Lung microvascular endothelial cell (primary cell): ENCODE data around the gene AHI1. TPM values are rescaled to one million over a fixed set of nuclear protein-coding genes. Genes with fewer than 3 reads are reported as not detected.

Experiments
- DNase-seq, 2 donors: peaks; one replicate each; pipeline versions ENCODE4 v3.0.0 to v3.0.0-alpha.2; 2010; ENCODE audit warnings: low read depth in 2 of 2
- total RNA-seq: library from RNA; depleted of rRNA; stranded (reverse); fragments of >200 nt; gene quantifications from 2 replicates; pipeline ENCODE4 v1.2.1, GENCODE V29; 2014

AHI1 gene
- total RNA-seq, 1 donor from 2014 or later = 7.9 TPM

DNA sequence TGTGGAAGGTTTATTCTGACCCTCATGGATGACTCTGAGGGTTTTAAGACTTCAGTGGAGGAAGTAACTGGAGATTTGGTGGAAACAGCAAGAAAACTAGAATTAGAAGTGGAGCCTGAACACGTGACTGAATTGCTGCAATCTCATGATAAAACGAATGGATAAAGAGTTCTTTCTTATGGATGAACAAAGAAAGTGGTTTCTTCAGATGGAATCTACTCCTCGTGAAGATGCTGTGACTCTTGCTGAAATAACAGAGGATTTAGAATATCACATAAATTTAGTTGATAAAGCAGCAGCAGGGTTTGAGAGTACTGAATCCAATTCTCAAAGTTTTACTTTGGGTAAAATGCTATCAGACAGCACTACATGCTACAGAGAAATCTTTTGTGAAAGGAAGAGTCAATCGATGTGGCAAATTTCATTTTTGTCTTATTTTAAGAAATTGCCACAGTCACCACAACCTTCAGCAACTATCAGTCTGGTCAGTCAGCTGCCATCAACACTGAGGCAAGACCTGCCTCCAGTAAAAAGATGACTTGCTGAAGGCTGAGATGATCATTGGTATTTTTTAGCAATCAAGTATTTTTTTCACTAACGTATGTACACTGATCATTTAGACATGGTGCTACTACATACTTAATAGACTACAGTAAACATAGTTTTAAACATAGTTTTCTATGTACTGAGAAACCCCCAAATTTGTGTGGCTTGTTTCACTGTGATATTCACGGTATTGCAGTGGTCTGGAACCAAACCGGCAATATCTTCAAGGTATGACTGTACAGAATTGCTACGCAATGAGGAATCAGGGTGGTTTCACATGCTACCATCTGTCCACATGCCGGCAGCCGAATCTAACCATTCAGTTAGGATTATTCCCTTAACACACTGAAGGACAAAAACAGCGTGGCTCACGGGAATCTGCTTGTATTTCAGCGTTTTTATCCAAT, 167.4 kb downstream of the AHI1 start:
- DNase-seq = no peak

GRCh38 chr6:135328136-135328535, 169.4 kb downstream of the AHI1 start:
- no peak for DNase-seq

DNA sequence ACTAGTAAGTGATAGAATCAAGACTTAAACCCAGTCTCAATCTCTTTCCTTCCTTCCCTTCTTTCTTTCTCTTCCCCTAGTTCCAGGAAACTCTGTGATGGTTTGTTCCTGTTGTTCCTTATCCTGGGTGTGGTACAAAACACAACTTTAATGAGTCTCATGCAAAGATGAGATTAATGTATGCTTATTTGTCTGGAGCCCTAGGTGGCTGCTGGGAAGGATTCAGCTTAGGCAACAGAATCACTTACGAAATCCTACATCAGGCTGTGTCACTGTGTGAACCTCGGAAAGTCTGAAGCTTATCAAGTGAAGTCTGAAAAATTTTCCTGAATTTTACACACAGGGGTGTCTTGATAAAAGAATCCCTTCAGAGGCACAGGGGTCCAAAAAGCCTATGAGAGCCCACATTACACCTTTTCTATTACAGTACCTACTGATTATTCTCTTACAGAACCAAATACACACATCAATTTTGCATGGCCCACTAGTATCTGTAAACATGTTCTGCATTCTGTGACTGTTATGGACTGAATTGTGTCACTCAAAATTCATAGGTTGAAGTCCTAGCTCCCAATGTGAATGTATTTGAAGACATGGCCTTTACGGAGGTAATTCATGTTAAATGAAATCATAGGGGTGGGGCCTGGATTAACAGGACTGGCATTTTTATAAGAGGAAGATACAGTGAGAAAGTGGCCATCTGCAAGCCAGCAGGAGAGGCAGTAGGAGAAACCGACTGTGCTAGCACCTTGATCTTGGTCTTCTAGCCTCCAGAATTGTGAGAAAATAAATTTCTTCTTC, 171.7 kb downstream of the AHI1 start:
- DNase-seq = no peak

DNA sequence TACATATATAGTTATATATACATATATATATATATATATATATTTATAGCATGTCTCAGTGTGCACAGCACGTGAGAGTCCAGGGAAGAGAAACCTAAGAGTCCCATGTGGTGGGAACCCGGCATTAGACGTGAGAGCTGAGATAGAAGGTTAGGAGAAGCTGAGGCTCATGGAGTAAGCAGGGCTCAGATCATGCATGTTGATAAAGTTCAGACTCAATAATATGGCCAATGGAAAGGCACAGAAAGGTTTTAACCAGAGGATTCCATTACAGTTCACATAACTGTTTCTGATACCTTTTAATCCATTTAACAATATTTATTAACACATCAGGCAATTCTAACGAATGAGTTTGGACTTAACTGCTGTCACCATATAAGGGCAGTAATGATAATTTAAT, 173.0 kb downstream of the AHI1 start:
- no peak for DNase-seq

GRCh38 chr6:135323979-135324378, 173.6 kb downstream of the AHI1 start:
- no peak for DNase-seq

DNA sequence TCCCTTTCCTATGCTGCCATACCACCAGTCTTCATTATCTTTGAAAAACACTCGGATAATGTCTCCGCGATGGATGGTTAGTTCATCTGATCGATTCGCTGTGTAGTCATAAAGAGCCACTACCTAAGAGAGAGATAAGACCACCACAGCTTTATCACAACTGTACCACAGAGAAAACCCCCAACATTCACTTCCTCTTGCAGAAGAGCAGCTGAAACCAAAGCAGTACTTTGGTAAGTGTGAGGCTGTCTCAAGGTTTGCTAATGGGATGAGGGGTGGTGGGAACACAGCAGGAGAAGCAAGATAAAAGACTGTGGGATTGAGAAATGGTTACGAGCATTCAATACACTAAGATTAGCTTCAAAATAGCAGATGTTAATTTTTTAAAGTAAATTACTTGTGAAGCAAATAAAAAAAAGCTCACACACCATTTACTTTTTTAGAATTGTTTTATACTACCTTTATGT, 174.3 kb downstream of the AHI1 start:
- DNase-seq = no peak

DNA sequence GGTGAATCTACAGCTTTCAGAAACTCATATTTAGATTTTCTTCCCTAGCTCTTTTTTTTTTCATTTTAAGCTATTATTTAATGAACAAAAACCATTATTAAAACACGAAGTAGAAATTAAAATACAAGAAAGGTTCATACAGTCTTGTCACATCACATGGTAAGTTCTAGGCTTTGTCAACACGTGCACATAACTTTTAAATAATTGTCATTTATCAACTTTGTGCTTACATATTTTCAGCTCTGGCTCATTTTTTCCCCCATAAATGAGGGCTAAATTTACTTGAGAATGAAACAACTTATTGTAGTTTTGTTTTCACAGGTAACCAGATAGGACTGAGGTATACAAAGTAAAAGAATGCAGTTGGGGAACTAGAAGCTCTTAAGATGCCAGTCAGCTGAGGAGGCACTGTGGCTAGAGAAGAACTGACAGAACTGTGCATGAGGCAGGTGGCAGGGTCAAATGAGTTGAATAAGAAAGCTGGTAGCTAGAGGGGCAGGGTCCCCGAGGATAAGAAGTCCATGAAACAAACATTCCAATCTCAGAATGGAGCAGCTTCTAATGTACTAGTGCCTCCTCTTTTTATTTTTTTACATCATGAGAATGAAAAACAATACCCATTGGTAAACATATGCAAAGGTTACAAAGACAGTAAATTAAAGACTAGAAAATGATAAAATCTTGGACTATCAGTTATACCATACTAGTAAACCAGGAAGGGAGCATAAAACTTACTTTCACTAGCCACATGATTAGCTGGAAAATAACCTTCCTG, 174.9 kb downstream of the AHI1 start:
- no peak for DNase-seq

- no peak for DNase-seq
Observed at GRCh38 chr6:135320721-135321621, 176.6 kb downstream of the AHI1 start.

GRCh38 chr6:135319819-135320218, 177.7 kb downstream of the AHI1 start:
- no peak for DNase-seq

DNA sequence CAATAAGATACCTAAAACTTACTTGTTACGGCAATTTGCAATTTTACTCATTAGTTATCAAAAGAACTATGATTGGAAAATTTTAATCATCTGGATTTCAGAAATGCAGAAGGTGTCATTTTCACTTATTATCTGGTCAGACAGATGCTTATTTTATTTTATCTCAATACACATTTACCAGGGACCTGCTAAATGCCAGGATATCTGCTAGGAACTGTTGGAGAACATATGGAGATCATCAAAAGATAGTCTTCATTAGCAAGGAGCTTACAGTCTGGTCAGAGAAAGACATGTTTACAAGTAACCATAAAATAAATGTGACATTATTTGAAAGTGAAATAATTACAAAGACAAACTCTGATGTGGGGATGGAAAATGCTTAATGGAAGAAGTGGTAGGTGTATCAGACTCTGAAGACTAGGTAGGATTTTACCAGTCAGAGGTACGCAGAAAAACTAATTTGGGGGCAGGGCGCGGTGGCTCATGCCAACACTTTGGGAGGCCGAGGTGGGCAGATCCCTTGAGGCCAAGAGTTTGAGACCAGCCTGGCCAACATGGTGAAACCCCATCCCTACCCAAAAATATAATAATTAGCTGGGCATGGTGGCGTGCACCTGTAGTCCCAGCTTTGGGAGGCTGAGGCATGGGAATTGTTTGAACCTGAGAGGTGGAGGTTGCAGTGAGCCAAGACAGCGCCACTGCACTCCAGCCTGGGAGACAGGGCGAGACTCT, 178.6 kb downstream of the AHI1 start:
- DNase-seq = no peak

DNA sequence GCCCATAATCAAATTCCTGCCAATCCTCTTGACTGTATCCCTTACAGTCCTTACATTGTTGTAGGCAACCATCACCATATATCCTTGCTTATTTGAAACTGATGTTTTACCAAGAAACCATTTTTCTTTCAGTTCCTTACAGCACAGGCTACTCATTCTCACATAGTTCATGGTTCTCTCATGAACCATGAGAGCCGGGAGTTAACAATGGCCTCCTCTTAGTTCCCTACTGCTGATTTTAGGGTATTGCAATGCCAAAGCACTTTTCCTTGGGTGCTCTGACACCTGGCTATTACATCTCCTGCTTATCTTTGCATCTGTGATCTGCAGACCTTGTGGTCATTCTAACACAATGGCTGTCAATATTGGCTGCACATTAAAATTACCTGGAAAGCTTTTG, 183.0 kb downstream of the AHI1 start:
- DNase-seq = no peak

GRCh38 chr6:135311446-135312200, 185.9 kb downstream of the AHI1 start:
- no peak for DNase-seq

GRCh38 chr6:135310291-135310690, 187.2 kb downstream of the AHI1 start:
- DNase-seq = no peak

DNA sequence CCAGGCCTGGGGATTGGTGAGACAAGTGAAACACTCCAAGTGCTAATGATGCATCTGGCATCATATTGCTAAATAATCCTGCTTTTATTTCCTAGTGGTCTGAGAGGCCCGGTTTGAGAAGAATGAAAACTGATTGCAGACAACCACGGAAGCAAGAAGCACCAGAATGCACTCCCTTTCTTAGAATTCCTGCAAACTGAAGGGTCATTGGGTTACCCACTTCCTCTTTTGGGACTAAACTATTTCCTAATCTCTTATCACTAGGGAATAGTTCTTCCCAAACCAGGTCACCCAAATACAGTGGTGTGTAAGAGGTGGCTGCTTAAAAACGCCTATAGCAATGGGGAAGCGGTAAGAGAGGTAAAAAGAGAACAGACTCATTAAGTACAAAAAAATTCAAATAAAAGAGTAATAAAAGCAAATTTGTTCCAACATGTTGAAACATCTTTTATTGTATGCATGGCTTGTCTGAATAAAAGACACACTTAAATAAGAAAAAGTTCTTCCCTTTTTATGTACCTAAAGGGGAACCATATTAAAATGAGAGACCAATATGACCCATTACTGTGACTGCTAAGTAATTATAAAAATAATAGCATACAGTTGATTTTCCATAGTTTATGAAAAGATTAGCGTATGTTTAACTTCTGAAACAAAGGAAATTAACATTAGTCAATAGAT, 190.7 kb downstream of the AHI1 start:
- DNase-seq = no peak

- no peak for DNase-seq
Observed at GRCh38 chr6:135306166-135306565, 191.4 kb downstream of the AHI1 start.

- DNase-seq = no peak
Observed at GRCh38 chr6:135305684-135306083, 191.9 kb downstream of the AHI1 start.

GRCh38 chr6:135304883-135305282, 192.7 kb downstream of the AHI1 start:
- DNase-seq = no peak

GRCh38 chr6:135301304-135301703, 196.2 kb downstream of the AHI1 start:
- no peak for DNase-seq

GRCh38 chr6:135300576-135300975, 197.0 kb downstream of the AHI1 start:
- DNase-seq = no peak
